HG02943 (cell line): ENCODE measurements around the gene GSN.

Source experiments
- ATAC-seq: cut with Tn5 transposase; IDR thresholded peaks from one replicate; pipeline ENCODE4 v1.9.1; 2021; ENCODE audit warnings: mild to moderate bottlenecking, low read depth, moderate library complexity; ENCODE audit not compliant: unreplicated experiment

GSN gene

DNA sequence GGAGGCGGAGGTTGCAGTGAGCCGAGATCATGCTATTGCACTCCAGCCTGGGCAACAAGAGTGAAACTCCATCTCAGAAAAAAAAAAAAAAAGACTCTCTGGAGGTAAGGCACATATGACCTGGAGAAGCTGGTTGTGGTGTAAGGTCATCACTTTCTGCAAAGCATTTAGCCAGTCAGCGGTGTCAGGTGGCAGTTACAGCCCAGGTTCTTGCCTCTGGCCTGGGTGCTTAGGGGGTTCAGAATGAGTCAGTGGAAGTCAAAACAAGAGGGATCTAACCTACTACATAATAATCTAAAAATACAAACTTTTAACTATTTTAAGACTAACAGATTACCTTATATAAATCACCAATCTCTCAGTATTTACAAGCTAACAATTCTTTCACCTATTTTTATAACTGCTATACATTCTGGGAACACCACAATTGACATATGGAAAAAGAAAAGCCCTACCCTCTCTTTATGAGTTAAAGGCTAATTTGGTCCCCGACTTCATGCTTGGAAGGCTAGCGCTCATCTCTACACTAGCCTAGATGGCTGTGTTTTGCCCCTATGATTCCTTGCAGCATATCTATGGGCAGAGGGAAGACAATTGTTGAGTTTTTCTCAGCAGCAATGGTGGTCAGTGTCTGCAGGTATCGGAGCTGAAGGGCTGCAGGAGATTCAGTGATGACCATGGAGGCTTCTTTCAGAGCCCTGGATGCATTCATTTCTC, 72.9 kb downstream of the GSN start:
- no peak for ATAC-seq

DNA sequence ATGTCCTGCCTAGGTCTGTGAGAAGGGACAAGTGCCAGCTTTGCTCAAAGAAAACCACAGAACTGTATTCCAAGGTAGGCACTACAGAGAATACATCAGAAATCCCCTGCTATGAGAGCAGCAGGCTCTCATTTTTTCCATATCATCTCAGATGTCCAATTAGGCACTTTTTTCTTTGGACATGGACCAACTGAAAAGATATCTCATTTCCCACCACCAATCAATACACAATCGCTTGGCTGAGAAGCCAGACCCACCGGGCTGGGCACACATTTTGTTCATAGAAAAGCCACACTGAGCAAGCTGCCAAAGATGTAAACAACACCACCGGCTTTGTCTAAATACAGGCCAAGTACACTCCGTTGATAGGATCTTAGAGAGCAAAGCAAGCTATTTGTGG, 76.2 kb downstream of the GSN start:
- no peak for ATAC-seq

DNA sequence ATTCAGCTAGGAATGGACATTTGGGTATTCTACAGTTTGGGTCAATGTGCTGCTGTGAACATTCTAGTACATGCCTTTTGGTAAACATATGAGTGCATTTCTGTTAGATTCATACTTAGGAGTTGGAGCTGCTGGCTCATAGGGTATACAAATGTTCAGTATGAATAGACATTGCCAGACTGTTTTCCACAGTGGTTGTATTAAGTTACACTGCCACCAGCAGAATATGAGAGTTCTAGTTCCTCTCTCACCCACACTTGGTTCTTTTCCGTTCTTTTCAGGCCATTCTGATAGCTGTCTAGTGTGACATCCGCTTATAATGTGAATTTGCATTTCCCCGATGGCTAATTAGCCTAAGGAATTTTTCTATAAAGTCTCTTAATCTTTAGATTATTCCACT, 77.1 kb downstream of the GSN start:
- ATAC-seq, result no peak

DNA sequence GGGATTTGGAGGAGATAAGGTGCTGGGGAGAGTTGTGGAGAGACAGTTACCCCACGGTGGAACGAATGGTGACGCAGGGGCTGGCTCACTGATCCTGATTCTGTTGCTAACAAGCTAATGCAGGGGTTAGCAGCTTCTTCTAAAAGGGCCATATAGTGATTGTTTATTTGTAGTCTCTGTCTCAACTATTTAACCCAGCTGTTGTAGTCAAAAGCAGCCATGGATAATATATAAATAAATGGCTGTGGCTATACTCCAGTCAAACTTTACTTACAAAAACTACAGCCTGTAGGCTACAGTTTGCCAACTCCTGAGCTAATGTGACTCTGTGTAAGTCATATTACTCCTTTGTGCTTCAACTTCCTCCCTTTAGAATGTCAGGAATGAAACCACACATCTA, 80.3 kb downstream of the GSN start:
- ATAC-seq, result no peak

DNA sequence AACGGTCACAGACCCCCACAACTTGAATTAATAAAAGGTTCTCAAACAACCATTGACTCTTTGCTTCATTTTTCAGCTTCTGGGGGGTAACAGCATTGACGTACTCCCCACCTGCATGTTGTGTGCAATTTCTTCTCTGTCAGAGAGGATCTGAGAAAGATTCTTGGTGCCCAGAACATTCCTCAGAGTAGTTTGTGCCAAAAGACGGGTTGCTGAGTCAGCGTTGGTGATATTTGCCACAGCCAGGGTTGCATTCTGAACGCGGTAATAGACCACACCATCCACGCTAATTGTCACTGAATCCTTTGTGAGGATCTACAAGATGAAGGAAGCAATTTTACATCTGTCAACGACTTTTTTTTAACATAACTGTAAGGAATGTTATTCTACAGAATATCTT, 81.0 kb downstream of the GSN start:
- no peak for ATAC-seq

DNA sequence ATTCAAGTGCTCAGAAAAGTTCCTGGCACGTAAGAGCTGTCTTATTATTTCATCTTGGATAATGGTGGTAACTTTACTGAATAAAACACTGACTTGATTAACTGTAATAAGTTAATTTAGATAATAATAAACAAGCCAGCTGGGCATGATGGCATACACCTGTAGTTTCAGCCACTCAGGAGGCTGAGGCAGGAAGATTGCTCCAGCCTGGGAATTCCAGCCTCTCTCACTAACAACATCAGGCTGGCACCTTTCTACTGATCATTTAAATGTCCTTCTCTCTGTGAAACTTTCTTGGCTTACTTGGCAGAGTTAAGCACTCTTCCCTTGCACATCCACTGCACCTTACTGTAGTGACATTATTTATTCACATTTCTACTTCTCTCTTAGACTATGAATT, 82.1 kb downstream of the GSN start:
- no peak for ATAC-seq

DNA sequence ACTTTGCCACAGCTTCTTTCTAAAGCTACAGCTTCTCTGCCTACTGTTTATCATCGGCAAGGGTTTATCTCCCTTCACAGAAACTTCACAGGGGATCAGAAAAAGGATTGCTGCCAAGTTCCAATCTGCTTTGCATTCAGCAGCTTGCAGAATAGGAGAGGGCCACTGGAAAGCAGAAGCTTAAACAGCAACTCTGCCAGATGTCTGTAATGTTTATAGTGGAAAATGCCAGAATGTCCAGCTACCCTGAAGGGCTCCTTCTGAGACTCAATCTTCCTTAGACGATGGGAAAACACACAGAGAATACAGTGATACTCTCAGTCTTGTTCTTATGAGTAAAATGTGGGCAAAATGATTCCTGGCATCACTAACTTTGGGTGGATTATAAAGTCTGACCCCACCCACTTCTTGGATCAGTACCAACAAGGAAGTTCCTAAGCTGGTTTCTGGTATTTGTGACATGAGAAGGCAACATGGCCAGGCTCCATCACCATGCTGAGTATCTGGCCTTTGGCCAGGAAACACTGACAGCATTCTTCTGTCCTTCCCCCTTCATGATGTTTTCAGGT, 83.1 kb downstream of the GSN start:
- ATAC-seq, result no peak

DNA sequence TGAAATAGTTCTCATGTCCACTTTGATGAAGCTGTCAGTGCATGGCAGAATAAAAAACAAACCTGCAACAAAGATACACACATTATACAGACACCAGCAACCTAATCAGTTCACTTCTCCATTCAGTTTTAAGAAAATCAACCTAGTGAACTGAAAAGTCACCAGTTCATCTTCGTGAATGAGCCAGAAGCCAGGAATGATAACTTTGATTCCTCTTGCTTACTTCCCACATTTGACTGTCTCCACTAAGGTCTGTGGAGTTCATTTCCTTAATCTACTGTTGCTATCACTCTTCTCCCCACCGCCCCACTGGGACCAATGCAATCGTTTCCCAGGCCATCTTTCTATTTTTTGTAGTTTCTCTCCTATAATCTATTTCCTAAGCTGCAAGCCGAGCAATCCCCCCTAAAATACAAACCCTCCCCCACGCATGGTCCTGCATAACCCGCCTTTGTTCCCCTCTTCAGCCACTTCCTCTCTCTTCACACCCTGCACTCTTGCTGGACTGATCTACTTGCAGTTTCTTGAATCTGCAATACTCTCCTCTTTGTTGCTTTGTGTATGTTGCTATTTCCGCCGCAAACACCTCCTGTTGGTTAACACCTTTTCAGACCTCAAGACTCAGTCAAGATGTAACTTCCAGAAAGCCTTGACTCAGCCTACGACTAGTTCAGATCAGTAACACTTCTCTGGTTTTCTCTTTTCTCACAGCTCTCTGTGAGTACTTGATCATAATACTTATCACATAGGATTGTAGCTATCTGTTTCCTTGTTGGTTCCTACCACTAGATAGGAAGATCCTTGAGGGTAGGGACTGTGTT, 85.5 kb downstream of the GSN start:
- peak; percentile 98 for ATAC-seq

DNA sequence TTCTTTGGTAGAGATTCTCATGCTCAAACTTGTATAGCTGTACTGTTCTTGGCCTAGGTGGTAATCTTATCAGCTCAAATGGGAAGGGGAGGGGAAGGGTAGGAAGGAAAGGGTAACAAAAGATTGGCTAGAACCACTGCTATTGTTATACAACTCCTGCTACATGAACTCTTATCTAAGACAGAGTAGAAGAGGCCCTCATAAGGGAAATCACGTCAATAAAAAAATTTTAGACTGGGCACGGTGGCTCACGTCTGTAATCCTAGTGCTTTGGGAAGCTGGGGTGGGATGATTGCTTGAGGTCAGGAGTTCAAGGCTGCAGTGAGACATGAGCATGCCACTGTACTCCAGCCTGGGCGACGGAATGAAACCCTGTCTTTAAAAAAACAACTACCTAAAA, 86.2 kb downstream of the GSN start:
- ATAC-seq, result no peak

DNA sequence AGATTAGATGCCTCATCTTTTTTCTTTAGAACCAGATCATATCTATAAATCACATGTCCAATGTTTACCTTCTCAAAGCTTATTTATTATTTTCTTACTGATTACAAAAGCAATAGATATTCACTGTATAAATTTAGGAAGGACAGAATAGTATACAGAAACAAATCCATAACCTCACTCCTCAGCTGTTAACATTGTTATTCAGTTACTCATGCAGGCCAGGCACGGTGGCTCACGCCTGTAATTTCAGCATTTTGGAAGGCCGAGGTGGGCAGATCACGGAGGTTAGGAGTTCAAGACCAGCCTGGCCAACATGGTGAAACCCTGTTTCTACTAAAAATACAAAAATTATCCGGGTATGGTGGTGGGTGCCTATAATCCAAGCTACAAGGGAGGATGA, 86.8 kb downstream of the GSN start:
- no peak for ATAC-seq

DNA sequence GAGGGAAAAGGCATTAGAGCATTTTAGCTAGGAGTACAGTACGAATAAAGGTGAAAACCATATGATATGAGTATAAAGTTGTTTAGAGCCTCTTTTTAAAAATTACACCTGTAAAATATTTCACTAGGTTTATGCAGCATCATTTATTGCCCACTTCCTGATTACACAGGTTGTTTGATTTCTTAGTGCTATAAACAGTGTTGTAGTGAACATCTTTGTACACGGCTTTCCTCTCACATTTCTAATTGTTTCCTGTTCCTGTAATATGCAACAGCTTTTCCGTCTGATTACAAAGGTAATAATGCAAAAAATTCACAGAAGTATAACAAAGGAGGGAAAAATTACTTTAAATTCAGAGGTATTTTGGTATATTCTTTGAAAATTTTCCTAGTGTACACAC, 89.0 kb downstream of the GSN start:
- no peak for ATAC-seq

DNA sequence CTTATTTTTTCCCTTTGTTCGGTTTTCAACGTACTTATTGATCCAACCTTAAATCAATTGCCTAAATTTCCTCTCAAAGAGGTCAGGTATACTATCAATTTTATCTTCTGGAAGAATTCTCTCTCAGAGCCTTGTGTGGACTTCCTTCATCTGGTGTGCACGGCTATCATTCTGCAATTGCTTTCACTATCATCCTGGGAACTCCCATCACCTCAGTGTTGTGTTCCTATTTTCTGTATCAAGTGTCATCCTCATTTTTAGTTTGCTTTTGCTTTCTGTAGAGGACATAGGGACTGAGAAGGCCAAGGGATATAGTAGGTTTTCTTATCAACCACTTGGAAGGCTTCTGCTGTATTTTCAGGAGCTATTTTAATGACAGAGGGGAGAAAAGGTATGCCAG, 90.8 kb downstream of the GSN start:
- no peak for ATAC-seq

DNA sequence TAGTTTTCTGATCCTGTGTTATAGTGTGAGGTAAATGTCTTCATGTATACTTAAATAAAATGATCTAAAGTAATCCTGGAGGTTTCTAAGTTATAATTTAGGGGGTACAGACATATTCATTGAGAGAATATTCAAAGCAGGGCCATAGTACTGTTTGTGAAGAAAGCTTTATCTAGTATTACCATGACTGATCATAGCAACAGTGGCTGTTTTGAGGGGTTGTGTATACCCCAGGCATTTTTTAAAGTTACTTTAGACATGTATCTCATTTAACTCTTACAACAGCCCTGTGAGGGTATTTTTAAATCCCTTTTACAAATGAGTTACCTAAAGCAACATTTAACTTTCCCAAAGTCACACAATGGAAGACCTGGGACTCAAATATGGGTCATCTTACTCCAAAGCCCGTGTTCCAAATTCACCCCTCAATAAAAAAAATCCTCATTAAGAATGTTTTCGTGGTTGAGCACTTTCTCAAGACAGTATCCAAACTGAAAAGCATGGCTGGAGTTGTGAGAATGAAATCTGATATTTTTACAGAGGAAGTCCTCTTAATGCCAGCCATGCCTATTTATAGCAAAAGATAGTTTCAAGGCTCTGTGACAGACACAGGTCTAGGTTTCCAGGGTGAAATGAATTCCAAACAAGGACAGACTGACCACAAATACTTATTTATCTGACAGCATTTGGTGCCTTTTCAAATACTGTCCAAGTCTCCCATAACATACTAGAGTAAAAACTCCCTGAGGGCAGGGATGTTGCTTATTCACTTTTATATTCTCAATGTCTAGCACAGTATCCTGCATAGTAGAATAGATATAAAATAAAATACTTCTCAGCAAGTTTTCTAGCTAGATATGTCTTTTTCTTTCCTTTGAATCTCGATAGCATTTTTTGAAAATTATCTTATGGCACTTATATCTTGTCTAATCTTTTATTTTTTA, 91.7 kb downstream of the GSN start:
- no peak for ATAC-seq

DNA sequence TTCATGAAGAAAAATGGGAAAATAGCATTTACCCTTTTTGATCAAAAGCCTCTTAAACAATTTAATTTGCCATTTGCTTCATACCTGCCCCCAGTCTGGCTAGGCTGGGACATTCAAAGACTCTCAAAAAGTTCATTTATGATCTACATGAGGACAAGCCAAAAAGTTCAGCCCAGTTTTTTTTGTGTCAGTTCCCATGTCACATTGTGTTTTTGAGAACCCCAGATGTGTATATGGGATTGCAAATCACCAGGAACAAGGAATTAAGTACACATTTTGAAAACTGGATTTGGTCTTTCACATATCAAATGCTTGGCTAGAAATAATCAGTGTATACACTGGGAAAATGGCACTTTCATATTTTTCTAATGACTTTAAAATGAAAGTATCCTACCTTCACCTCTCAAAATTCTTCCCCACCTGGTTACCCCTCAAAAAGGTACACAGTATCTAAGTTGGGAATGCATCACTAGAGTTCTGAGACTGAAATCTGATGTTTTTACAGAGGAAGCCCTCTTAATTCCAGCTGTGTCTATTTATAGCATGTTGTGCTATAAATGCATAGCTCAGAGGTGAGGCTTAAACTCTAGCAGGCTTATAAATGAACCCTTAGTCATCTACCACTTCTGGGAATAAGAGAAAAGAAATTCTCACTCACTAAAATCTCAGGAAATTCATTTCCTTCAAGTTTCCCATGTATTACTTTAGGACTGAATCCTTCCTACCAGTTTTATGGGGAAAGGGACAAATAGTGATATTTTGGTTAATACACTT, 92.8 kb downstream of the GSN start:
- no peak for ATAC-seq

DNA sequence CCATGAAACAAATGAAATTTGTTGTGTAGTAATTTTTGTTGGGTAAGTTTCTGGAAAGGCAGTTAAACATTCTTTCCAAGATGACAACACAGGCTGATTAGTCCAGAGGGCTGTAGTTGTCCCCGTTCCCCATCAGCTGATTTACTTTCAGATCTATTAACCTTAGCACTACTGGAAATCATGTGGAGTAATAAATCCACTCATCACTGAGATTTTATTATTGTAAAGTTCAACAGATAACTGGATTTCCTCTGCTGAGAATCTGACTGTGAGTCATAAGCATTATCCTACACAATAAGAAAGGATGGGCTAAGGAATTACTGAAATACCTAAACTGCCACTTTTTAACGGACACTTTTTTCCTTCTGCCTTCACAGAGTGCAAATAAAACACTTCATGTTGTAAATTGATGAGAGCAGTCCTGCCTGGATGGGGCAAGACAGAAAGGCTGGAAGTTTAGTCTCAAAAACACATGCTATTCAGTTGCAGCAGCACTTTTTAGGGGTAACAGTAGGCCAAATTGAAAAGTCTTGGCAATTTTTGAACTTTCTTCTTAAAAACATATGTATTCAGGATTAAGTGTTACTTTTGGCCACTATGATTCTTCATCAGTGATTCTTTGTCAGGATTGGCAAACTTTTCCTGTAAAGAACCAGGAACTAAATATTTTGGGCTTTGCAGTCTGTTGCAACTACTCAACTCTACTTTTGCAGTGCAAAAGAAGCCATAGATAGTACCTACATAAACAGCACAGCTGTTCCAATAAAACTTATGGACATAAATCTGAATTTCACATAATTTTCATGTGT, 95.1 kb downstream of the GSN start:
- no peak for ATAC-seq

DNA sequence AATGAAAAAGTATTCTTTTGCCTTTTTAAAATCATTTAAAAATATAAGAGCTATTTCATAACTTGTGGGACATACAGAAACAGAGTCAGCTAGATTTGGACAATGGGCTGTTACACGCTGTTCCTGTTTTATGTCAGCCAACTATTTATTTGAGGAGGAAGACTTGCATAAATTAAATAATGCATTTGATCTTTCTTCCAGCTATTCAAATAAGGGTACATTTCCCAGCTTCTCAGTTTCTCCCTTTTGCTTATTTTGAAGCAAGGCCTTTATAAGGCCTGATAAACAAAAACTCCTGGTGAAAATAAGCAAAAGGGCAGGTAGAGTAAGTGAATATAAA, 95.6 kb downstream of the GSN start:
- ATAC-seq, result no peak

DNA sequence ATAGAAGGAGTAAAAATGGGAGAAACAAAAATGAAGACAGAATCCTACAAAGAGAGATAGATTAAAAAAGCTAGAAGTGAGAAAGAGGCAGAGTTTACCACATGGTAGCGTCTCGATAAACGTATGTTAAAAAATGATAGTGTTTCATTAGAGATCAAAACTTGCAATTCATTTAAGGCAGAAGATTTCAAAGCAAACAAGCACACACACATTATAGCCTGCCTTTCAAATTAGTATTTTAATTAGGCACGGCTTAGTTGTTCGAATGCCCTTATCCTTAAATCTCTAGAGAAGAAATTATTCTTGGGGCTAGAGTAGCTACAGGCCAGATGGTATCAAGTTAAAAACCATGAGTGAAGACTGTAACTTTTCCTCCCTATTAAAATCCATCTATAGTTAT, 96.1 kb downstream of the GSN start:
- ATAC-seq, result no peak

DNA sequence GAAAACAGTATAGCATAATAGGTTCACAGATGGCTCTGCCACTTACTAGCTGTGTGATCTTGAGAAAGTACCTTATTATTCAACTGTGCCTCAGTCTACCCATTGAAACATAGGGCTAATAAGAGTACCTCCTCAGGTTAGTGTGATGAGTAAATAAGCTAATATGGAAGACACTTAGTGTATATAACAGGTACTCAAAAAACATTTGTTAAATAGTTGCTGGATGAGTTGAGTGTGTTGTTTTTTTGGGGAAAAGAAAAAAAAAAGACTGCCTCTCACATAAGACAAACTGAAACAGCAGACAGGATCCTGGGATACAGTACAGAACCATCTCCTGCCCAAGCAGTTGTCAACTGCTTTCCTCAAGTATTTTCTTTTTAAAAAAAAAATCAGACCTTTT, 96.9 kb downstream of the GSN start:
- no peak for ATAC-seq

DNA sequence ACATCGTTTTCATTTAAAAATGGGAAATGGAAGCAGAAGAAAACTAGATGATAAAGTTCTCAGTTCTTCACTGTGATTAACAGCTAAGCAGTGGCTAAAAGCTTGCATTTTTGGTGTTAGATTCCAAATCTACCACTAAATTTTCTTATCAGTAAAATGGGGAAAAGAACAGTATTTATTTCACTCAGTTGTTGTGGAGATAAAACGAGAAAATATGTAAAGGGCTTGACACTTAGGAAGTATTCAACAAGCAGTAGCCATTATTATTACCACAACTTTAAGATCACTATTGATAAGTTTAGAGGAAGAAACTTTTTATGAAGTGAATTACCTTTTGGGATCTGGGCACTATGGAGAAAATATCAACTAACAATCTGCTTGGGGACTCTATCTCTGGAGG, 97.6 kb downstream of the GSN start:
- no peak for ATAC-seq
